Transverse colon (tissue), 4 donors: Measurements from ENCODE around the gene GALNT2.

ENCODE experiments used
- EP300 ChIP-seq: sonication (generic); formaldehyde crosslinking; IDR thresholded peaks from one replicate; pipeline ENCODE4 v1.6.1; 2017; ENCODE audit warnings: antibody characterized with exemption, low read depth
- POLR2A ChIP-seq: fragments of 450-650 bp; IDR thresholded peaks from one replicate; pipeline ENCODE4 v1.6.1; 2016; ENCODE audit warnings: antibody characterized with exemption, mild to moderate bottlenecking, moderate library complexity
- POLR2AphosphoS5 ChIP-seq, 3 donors: sonication (generic); formaldehyde crosslinking; IDR thresholded peaks; one replicate each; pipeline ENCODE4 v1.6.1; 2016; ENCODE audit warnings: antibody characterized with exemption in 3 of 3
- TF ChIP-seq, protein P1 (sequence below), 5 experiments: fragments of 200-600 bp in 3 of 5; fragments of 450-650 bp in 2 of 5; sonication (generic) in 3 of 5; IDR thresholded peaks; 1 replicate in 2 of 5; 2 replicates in 3 of 5; pipeline ENCODE4 v1.5.1; 2016 to 2017; ENCODE audit warnings: antibody characterized with exemption in 5 of 5, inconsistent platforms in 3 of 5, mild to moderate bottlenecking in 2 of 5, moderate library complexity in 1 of 5

DNA sequence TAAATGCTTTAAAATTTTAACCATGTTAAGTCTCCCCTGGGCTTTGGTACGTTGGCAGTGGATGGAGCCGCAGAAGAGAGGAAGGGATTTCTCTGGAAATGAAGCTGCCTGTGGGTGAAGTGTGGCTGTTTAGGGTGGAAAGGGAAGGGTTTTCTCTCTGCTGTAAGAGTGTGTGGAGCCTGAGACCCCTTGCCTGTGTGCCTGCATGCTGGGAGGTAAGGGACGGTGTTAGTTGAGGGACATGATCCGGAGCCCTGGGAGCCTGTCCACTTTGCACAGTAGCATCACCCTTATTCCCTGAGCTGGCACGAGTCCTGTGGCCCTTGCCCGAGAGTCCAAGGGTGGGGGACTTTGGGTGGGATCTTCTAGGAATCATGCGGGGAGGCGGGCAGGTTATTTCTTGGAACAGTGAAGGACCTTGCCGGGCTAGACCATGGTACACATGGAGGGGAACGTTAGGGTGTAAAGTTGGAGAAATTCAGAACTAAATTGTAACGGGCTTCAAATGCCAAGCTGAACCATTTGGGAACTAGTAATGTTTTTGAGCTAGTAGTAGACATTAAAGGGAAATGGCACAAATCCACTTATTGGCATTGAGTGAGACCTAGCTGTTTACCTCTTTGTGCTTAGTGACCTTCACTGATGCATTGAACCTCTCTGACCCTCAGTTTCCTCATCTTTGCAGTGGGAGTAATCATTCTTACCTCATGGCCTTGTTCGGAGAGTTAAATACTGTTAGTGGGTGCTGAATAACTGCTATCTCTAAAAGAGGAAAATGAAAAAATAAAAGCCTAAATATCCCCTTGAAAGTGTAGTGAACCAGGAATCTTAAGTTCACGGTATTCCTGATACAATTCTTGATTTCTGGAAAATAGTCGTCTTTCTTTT lies 3.5 kb downstream of the GALNT2 start:
- TF ChIP-seq, protein P1, sequence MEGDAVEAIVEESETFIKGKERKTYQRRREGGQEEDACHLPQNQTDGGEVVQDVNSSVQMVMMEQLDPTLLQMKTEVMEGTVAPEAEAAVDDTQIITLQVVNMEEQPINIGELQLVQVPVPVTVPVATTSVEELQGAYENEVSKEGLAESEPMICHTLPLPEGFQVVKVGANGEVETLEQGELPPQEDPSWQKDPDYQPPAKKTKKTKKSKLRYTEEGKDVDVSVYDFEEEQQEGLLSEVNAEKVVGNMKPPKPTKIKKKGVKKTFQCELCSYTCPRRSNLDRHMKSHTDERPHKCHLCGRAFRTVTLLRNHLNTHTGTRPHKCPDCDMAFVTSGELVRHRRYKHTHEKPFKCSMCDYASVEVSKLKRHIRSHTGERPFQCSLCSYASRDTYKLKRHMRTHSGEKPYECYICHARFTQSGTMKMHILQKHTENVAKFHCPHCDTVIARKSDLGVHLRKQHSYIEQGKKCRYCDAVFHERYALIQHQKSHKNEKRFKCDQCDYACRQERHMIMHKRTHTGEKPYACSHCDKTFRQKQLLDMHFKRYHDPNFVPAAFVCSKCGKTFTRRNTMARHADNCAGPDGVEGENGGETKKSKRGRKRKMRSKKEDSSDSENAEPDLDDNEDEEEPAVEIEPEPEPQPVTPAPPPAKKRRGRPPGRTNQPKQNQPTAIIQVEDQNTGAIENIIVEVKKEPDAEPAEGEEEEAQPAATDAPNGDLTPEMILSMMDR (IDR thresholded peaks at IDR 0.05): no peak
- no peak for TF ChIP-seq POLR2AphosphoS5 (IDR thresholded peaks at IDR 0.05)
- TF ChIP-seq EP300: no peak
- no peak for TF ChIP-seq POLR2A
